Peyer's patch (tissue), 4 donors: ENCODE results near the gene TNNT3. TPM values are rescaled to one million over a fixed set of nuclear protein-coding genes. Genes with fewer than 3 reads are reported as not detected.
A peak's percentile ranks its signal among the peaks of the same experiment; 100 is the strongest.

Source experiments
- DNase-seq, 3 donors: peaks; one replicate each; pipeline ENCODE4 v3.0.0-alpha.2; 2017 to 2019
- H3K27ac ChIP-seq, 4 donors: fragments of 200-600 bp; sonication (generic); one replicate each; pipeline ENCODE4 v1.5.1; 2016 to 2019
- H3K27me3 ChIP-seq, 2 donors: fragments of 200-600 bp; sonication (generic); one replicate each; pipeline ENCODE4 v1.5.1; 2019
- H3K36me3 ChIP-seq, 3 donors: fragments of 200-600 bp; sonication (generic); one replicate each; pipeline ENCODE4 v1.5.1; 2016 to 2019
- H3K4me1 ChIP-seq, 4 donors: fragments of 200-600 bp; sonication (generic); one replicate each; pipeline ENCODE4 v1.5.1; 2016 to 2019
- H3K4me3 ChIP-seq, 4 donors: fragments of 200-600 bp; sonication (generic); 1 replicate in 3 of 4; 2 replicates in 1 of 4; pipeline ENCODE4 v1.5.1; 2016 to 2019; ENCODE audit warnings: mild to moderate bottlenecking in 1 of 4
- H3K9me3 ChIP-seq, 4 donors: fragments of 200-600 bp; sonication (generic); one replicate each; pipeline ENCODE4 v1.5.1; 2016 to 2019; ENCODE audit warnings: mild to moderate bottlenecking in 1 of 4
- POLR2A ChIP-seq, 2 donors: fragments of 450-650 bp; IDR thresholded peaks; one replicate each; pipeline ENCODE4 v1.5.1; 2017; ENCODE audit warnings: antibody characterized with exemption in 2 of 2, mild to moderate bottlenecking in 2 of 2, moderate library complexity in 2 of 2
- total RNA-seq, 4 donors: library from RNA; depleted of rRNA; stranded (reverse); fragments of >200 nt; gene quantifications; one replicate each; pipeline ENCODE4 v1.1.0, GENCODE V29; 2016
- TF ChIP-seq, protein P1 (sequence below), 6 experiments: fragments of 450-650 bp in 4 of 6; fragments of 200-600 bp in 2 of 6; sonication (generic) in 1 of 6; IDR thresholded peaks; one replicate each; pipeline ENCODE4 v1.5.1; 2017 to 2019; ENCODE audit warnings: antibody characterized with exemption in 6 of 6, mild to moderate bottlenecking in 3 of 6, moderate library complexity in 1 of 6

The TNNT3 gene
- total RNA-seq, 4 donors from 2014 or later = 14.0 TPM; not detected in 3

DNA sequence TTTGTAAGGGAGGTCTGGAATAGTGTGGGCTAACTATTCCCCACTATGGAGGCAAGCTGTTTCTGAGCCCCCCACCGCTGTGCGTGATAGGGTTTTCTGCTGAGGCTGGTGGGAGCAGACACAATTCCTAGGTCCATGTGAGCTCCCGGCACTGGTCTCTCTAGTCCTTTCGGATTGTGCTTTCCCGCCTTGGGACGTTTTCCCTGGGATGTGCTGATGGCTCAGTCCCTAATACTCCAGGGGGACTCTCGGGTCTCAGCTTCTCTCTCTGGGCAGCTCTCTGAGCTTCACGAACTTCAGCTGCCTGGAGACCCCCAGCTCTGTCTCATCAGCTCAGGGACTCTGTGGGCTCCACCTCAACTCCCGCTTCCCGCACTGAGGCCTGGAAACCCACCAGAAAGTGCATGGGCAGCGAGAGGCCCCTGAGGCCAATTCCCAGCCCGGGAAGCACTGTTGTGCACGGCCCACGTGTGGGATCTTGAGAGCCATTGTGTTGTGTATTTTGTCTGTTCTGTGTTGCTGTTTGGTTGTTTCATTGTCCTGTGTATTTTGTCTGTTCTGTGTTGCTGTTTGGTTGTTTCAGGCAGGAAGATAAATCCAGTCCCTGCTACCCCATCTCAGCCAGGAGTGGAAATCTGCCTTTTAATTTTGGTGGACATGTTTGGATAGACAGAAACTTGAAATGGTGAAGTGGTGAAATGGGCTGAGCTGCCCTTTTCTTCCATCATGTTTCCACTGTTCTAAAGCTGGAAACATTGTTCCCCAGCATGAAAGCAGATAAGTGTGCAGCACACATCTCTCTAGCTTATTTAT, 12.7 kb upstream of the TNNT3 start:
- no peaks in the 10 kb centered on the region for H3K27me3 ChIP-seq
- no peaks in the 10 kb centered on the region for H3K36me3 ChIP-seq
- TF ChIP-seq, protein P1, sequence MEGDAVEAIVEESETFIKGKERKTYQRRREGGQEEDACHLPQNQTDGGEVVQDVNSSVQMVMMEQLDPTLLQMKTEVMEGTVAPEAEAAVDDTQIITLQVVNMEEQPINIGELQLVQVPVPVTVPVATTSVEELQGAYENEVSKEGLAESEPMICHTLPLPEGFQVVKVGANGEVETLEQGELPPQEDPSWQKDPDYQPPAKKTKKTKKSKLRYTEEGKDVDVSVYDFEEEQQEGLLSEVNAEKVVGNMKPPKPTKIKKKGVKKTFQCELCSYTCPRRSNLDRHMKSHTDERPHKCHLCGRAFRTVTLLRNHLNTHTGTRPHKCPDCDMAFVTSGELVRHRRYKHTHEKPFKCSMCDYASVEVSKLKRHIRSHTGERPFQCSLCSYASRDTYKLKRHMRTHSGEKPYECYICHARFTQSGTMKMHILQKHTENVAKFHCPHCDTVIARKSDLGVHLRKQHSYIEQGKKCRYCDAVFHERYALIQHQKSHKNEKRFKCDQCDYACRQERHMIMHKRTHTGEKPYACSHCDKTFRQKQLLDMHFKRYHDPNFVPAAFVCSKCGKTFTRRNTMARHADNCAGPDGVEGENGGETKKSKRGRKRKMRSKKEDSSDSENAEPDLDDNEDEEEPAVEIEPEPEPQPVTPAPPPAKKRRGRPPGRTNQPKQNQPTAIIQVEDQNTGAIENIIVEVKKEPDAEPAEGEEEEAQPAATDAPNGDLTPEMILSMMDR (IDR thresholded peaks at IDR 0.05) = no peak
- TF ChIP-seq POLR2A (IDR thresholded peaks at IDR 0.05) = no peak
- H3K9me3 ChIP-seq = no peaks in the 10 kb centered on the region
- H3K4me3 ChIP-seq = no peak overlapping the region
- DNase-seq = peak in 1 of 3 donors; percentile 28
- H3K27ac ChIP-seq = no peak overlapping the region
- no peaks in the 10 kb centered on the region for H3K4me1 ChIP-seq

GRCh38 chr11:1908618-1909017, 10.9 kb upstream of the TNNT3 start:
- H3K36me3 ChIP-seq = no peaks in the 10 kb centered on the region
- H3K27ac ChIP-seq = no peak overlapping the region
- no peaks in the 10 kb centered on the region for H3K27me3 ChIP-seq
- H3K9me3 ChIP-seq = no peaks in the 10 kb centered on the region
- TF ChIP-seq, protein P1 (IDR thresholded peaks at IDR 0.05) = no peak
- TF ChIP-seq POLR2A (IDR thresholded peaks at IDR 0.05) = no peak
- H3K4me3 ChIP-seq = no peak overlapping the region
- H3K4me1 ChIP-seq = no peaks in the 10 kb centered on the region
- no peak for DNase-seq

DNA sequence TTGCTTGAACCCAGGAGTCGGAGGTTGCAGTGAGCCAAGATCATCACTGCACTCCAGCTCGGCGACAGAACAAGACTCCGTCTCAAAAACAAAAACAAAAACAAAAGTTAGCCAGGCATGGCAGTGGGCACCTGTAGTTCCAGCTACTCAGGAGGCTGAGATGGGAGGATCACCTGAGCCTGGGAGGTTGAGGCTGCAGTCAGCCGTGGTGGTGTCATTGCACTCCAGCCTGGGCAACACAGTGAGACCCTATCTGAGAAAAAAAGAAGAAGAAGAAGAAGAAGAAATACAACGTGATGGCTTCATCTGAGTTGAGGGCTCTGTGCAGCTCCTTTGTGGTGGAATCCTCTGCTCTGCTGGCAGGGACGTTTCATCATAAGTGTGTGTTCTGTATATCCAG, 10.0 kb upstream of the TNNT3 start:
- DNase-seq = peak in 1 of 3 donors; percentile 10
- H3K27ac ChIP-seq = no peak overlapping the region
- TF ChIP-seq, protein P1 (IDR thresholded peaks at IDR 0.05) = no peak
- H3K4me1 ChIP-seq = no peaks in the 10 kb centered on the region
- no peak overlapping the region for H3K4me3 ChIP-seq
- no peaks in the 10 kb centered on the region for H3K27me3 ChIP-seq
- H3K36me3 ChIP-seq = no peaks in the 10 kb centered on the region
- H3K9me3 ChIP-seq = no peaks in the 10 kb centered on the region

DNA sequence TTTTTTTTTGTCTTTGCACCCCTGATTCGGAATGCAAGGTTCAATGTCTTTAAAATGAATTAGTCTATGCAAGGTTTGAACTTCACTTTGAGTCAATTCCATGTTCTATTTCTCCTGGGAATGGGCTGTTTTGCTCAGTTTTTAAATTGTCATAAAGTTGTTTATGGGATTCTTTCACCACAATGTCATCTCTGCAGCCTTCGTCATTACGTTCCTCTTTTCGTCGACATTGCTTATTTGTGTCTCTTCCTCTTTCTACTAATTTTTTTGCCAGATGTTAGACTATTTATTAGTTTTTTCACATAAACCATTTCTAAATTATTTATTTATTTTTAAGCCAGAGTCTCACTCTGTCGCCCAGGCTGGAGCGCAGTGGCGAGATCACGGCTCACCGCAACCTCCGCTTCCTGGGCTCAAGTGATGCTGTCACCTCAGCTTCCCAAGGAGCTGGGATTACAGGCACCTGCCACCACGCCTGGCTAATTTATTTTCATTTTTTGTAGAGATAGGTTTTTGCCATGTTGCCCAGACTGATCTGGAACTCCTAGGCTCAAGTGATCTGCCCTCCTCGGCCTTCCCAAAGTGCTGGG, 7.1 kb upstream of the TNNT3 start:
- no peak for TF ChIP-seq POLR2A (IDR thresholded peaks at IDR 0.05)
- TF ChIP-seq, protein P1 (IDR thresholded peaks at IDR 0.05) = no peak
- DNase-seq = no peak
- H3K27me3 ChIP-seq = no peaks in the 10 kb centered on the region
- peaks cover 0 to 4% (median 0%) of the 10 kb centered on the region in 4 donors for H3K4me1 ChIP-seq
- no peaks in the 10 kb centered on the region for H3K9me3 ChIP-seq
- H3K27ac ChIP-seq = no peak overlapping the region
- no peaks in the 10 kb centered on the region for H3K36me3 ChIP-seq
- no peak overlapping the region for H3K4me3 ChIP-seq

- H3K9me3 ChIP-seq = no peaks in the 10 kb centered on the region
- H3K27me3 ChIP-seq = no peaks in the 10 kb centered on the region
- no peak overlapping the region for H3K4me3 ChIP-seq
- no peaks in the 10 kb centered on the region for H3K36me3 ChIP-seq
- DNase-seq = no peak
- no peak overlapping the region for H3K27ac ChIP-seq
- peaks cover 0 to 4% (median 0%) of the 10 kb centered on the region in 4 donors for H3K4me1 ChIP-seq
- TF ChIP-seq POLR2A (IDR thresholded peaks at IDR 0.05) = no peak
- TF ChIP-seq, protein P1 (IDR thresholded peaks at IDR 0.05) = no peak
Observed at GRCh38 chr11:1913271-1914060, 6.0 kb upstream of the TNNT3 start.
